ENCODE measurements around the gene TBC1D19.
"Not testable (repeated sequence)": the region's sequence is repeated elsewhere in the genome, so short reads cannot be mapped to it uniquely, and the experiment has no call there.

TBC1D19 gene

DNA sequence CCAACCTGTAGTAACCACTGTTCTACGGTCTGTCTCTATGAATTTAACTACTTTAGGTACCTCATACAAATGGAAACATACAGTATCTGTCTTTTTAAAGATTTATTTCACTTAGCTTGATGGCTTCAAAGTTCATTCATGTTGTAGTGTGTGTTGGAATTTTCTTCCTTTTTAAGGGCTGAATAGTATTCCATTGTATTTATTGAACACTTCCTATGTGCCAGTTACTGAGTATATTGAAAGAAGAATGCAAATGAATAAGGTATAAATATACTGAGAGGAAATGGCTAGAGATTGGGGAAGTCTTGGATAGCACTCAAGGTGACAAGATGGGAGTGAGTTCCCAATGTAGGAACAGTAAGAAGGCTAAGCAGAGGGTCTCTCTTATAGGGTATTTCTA lies 17.3 kb downstream of the TBC1D19 start:
- DNase-seq (ENCODE audit: low read depth in 2 of 2) = no peak

DNA sequence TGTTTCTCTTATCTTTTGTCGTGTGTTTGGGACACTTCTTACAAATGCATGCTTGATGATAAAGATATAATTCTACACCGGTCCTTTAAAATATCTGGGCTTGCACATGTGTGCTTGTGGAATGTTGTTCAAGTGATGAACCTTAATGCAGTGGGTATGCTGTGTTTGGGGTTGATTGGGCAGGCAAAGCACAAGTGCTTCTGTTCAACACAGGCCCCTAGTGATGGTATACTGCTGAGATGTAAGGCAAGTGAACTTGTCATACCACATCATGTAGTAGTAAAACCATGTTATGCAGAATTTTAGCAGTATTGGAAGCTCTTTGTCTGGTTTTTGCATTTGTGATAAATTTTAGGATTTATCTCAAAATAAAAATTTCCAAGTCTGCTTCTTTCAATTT lies 23.9 kb downstream of the TBC1D19 start:
- no peak for DNase-seq (ENCODE audit: low read depth in 2 of 2)

DNA sequence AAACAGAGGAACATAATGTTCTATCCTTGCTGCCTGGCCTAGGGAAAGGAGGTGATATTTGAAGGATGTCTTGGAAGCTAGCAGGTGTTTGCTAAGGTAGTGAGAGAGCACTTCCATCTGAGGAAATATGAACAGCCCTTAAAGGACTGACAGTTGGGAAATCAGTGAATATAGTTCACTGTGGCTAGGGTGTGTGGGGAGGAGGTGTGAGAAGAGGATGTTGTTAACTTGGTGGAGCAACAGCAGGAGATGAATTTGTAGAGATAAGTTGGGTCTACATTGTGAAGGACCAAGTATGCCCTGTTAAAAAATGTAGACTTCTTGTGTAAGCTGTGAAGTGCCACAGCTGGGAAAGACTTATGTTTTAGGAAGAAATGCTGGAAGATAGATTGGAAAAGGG lies 25.5 kb downstream of the TBC1D19 start:
- DNase-seq (ENCODE audit: low read depth in 2 of 2) = no peak

DNA sequence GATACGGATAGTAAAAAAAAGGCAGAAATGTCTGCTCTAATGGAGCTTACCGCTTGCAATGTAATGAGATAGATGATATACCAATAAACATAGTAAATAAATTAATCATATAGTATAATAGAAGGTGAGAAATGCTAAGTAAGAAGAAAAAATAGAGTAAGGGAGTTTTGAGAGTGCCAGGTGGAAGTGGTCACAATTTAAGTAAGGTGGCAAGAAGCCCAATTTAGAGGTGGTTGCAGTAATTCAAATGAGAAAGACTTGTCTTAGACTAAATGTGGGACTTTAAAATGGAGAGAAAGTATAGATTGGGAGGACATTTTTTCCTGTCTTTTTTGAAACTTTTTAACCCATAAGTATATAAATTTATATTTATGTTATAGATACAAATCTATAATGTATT lies 26.0 kb downstream of the TBC1D19 start:
- DNase-seq (ENCODE audit: low read depth in 2 of 2) = no peak

DNA sequence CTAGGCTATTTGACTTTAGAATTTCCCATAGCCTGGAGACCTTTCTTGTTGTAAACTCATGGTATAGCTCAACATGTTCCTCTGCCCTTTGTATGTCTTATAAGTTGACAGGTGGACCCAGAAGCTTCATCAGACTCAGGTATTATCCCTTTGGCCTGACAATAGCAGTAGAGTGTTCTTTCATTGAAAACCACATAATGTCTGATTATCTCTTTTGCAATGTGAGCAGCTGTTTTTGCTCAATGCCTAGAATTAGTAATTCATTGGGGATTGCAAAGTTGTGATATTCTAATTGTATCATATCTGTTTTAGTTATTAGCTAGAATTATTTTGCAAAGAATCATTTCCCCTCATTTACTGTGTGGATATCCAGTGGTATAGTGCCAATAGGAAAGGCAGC lies 27.5 kb downstream of the TBC1D19 start:
- DNase-seq (ENCODE audit: low read depth in 2 of 2) = no peak

DNA sequence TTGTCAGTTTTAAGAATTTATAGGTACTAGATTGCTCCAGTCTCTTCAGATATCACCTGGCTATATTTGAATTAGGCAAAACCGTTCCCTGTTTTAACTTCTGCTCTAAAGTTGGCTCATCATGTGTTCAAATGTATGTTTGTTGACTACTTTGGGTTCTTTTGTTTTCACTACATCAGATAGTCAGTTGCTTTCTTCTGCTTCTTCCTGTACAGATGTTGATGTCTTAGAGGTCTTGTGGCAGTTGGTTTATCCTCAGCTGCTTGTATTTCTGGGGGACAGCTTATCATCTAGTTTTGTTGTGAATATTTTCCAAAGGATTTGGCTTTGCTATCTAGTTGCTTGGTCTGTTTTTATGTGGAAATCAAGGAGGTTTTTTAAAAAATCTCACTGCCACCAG lies 28.0 kb downstream of the TBC1D19 start:
- no peak for DNase-seq (ENCODE audit: low read depth in 2 of 2)

DNA sequence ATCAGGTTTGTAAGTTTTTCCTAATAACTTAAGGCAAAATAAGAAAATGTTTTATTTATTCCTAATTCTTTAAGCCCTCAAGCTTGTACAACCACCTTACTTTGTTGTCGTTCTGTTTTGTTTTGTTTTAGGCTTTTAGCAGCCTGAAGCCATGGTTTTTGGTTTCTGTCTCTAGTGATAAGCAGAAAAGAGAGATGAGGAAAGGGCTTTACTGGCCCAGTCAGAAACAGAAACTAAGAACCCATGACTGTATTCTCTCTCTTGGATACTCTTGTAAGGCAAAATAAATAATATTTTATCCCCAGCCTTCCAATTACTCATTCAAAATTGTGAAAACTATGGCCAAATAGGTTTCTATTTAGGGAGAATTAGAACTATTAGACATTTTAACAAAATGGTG lies 29.4 kb downstream of the TBC1D19 start:
- no peak for DNase-seq (ENCODE audit: low read depth in 2 of 2)

DNA sequence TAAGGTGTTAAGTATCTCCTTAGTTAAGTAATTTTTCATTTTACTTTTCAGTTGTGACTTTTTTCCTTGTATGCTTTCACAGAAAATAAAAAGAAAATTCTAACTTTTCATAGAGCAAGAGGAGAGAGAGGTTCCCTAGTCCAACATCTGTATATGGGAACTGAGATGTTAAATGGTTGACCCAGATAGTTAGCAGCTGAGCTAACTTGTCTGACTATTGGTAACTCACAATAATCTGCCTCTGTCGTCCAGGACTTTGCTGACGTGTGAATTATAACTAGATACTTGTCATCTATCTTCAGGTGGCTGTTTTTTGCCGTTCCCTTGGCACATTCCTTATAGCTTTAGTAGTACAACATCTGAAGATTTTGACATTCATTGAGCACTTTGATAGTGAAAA lies 29.9 kb downstream of the TBC1D19 start:
- DNase-seq (ENCODE audit: low read depth in 2 of 2) = no peak

DNA sequence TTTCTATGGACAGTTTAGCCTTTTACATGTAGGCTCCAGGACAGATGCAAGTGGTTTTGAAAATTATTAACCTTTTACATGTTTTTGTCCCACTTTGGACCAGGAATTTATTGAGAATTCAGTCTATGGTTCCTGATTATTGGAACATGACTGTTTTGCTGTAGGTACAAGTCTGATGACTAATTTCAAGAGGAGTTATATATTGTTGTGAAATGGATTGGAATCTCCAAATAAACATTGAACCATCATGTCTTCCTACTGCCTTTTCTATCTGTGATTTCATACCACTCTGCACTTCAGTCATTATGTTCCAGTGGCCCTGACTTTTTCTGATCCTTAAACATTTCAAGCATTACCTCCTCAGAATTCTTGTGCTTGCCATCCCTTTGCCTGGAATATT lies 35.9 kb downstream of the TBC1D19 start:
- DNase-seq (ENCODE audit: low read depth in 2 of 2) = no peak

DNA sequence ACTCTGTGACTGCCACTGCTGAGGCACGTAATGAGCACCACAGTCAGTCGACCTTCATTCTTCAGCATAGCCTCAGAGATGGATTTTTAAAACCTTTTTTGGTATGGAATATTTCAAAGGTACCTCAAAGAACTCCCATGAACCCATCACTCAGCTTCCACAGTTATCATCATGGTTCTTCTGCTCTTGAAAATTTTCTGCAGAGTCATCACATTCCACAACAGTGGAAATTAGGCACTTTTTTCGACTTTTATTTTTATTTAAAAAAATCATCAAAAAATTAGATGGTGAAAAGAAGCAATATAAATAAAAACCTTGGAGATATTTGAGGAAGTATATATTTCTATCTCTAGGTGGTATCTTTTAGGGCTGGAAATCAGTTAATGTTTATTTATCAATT lies 37.5 kb downstream of the TBC1D19 start:
- DNase-seq (ENCODE audit: low read depth in 2 of 2) = no peak

DNA sequence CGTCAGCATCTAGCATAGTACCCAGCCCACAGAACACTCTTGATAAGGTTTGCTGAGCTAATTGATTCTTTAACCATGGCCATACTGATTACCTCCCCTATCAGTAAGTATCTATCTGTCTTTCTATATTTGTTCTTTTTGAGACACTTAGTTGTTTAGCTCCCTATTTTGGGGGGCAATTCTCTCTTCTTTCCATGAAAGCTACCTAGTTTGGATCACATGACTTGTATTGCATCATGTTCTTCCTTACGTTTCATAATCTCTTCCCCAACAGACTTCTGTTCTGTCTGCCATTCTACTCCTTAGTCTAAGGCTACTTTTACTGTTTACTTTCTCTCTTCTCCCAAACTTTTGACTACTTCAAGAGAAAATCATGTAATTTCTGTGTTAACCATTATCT lies 39.0 kb downstream of the TBC1D19 start:
- no peak for DNase-seq (ENCODE audit: low read depth in 2 of 2)

DNA sequence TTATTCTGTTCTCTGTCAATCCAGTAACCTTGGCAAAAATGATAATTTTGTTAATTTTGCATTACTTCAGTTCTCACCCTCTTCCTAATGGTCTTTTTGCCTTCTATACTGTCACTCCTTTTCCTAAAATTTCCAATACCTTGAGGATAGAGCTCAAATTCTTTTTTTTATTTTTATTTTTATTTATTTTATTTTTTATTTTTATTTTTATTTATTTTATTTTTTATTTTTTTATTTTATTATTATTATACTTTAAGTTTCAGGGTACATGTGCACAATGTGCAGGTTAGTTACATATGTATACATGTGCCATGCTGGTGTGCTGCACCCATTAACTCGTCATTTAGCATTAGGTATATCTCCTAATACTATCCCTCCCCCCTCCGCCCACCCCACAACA lies 42.8 kb downstream of the TBC1D19 start:
- DNase-seq (ENCODE audit: low read depth in 2 of 2) = not testable (repeated sequence)

DNA sequence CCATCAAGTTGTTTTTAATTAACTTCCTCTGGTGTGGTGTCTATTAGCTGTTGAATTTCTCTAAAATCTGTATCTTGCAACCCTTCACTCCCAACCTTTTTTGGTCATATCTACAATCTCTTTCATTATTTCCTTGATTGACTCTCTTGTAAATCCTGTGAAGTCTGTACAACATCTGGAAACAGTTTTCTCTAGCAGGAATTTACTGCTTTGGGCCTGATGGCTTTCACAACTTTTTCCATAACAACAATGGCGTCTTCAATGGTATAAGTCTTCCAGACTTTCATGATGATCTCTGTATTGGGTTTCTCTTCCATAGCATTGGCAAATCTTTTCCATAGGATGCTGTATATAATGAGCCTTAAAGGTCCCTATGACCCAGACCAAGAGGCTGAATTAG lies 49.0 kb downstream of the TBC1D19 start:
- no peak for DNase-seq (ENCODE audit: low read depth in 2 of 2)

DNA sequence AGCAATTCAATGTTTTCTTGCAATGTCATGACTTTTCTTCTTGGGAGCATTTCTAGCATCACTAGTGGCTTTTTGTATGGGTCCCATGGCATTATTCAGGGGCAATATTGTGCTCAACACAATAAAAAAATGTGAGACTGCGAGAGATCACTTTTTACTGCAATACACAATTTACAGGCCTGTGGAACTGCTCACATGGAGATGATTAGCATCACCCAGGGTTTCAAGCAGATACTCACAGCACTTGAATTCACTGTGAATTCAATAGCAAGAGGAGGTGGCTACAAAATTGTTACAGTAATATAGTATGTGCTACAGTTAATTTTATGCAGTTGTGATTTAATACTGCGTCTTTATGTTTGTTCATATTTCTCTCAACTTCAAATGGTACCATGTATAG lies 50.4 kb downstream of the TBC1D19 start:
- DNase-seq (ENCODE audit: low read depth in 2 of 2) = no peak

DNA sequence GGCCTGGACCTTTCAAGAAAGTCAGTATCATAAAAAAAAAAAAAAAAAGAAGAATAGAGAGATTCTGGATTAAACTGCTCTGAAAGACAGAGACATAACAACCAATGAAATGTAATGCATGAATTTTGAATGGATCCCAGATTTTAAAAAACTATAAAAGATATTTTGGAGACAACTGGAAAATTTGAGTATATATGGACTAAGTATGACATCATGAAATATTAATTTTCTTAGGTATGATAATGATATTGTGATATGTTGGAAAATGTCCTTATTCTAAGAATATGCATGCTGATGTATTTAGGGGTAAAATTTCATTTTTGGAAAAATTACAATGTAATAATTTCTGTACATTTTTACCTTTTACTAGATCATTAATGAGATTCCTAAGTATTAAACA lies 52.6 kb downstream of the TBC1D19 start:
- DNase-seq (ENCODE audit: low read depth in 2 of 2) = no peak

DNA sequence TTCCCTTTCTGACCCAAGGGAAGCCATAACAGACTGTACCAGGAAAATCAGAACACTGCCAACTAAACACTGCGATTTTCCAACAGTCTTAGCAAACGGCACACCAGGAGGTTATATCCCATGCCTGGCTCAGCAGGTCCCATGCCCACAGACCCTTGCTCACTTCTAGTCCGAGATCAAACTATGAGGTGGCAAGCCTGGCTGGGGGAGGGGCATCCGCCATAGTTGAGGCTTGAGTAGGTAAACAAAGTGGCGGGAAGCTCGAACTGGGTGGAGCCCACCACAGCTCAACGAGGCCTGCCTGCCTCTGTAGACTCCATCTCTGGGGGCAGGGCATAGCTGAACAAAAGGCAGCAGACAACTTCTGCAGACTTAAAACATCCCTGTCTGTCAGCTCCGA lies 56.8 kb downstream of the TBC1D19 start:
- DNase-seq (ENCODE audit: low read depth in 2 of 2) = not testable (repeated sequence)

DNA sequence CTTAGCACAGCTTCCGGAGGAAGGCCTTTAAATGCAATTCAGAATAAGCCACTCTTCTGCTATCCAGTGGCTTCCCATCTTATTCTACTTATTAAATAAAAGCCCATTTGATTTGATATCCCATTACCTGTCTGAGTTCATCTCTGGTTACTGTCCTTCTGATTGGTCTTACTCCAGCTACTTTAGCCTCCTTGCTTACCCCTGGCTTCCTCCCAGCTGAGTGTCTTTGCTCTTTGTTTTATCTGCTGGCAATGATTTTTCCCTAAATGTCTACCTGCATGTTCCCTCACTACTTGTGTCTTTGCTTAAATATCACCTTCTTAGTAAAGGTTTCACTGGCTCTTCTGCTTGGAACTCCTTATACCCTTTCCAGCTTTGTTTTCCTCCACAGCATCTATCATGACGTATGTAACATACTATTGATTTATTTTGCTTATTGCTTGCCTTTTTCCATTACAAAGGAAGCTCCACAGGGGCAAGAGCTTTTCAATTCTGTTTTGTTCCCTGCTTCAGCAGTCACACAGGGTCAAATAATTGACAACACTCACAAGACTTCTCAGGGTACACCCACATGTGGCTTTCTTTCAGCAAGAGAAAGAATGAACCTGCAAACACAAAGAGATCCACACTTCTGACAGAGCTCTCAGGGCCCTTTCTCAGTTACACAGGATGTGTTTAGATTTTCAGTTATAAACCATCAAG lies 63.8 kb downstream of the TBC1D19 start:
- no peak for DNase-seq (ENCODE audit: low read depth in 2 of 2)

DNA sequence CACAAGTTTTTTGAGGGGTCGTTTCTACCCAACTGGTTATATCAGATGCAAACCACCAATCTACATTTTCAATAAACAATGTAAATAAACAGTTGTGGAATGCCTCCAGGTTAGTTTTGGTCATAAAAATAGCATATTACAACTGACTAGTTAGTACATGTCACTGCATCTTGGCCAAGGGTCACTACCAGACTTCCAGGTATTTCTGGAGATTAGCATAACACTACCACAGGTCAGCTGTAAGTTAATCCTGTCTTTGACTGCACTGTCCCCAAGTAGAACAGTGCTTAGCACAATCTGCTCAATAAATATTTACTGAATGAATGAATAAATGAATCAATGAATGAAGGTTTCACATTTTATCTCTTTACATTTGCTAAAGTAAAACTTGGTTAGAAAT lies 64.4 kb downstream of the TBC1D19 start:
- DNase-seq (ENCODE audit: low read depth in 2 of 2) = no peak

DNA sequence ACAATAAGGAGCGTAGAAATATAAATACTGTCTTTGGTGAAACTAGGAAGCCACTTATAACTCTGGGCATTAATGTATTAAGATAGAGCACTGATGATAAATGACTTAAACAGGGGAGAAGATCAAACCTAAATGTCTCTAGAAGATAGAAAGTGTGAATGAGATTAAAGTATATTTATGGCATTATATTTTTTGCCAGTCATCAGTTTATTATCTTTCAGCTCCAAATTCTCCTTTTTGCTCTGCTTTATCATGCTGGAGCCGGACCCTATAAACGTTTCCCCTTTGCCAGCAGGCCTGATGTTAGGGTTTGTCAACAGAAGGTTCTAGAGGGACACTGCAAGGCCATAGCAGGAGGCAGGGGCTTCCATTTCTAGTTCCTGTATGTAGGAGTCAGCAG lies 76.4 kb downstream of the TBC1D19 start:
- DNase-seq (ENCODE audit: low read depth in 2 of 2) = no peak

DNA sequence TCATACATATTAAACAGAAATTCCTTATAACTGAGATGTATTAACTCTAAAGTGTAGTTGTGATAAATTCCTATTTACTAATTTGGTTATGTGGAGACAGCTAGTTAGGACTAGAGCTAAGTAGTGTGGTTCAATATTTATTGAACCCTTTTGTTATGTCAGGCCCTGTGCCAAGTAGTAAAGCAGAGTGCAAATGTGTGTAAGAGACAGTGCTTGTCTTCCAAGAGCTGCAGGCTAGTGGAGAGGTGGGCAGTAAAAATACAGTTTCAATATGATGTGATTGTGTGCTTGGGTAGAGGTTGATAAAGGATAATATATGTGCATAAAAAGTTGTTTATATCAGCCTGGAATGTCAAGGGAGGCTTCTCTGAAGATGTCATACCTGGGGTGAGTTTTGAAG lies 80.0 kb downstream of the TBC1D19 start:
- no peak for DNase-seq (ENCODE audit: low read depth in 2 of 2)

DNA sequence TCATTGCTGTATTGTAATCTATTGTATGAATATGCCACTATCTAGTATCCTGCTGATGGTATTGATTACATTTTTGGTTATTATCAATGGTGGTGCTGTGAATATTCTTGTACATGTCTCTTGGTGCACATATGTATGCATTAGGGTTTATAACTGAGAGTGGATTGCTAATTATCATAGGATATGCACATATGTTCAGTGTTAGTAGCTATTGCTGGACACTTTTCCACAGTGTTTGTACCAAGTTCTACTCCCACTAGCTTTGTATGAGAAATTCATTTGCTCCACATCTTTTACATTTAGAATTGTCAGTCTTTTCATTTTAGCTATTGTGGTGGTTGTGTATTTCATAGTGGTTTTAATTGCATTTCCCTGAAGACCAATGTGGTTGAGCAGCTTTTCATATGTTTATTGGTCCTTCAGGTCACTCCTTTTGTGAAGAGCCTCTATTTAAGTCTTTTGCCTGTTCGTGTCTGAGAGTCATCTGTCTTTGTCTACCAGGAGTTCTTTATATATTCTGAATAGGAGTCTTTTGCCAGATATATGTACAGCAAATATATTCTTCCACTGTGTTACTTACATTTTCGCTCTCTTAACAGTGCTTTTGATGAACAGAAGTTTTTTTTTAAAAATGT lies 87.1 kb downstream of the TBC1D19 start:
- no peak for DNase-seq (ENCODE audit: low read depth in 2 of 2)

DNA sequence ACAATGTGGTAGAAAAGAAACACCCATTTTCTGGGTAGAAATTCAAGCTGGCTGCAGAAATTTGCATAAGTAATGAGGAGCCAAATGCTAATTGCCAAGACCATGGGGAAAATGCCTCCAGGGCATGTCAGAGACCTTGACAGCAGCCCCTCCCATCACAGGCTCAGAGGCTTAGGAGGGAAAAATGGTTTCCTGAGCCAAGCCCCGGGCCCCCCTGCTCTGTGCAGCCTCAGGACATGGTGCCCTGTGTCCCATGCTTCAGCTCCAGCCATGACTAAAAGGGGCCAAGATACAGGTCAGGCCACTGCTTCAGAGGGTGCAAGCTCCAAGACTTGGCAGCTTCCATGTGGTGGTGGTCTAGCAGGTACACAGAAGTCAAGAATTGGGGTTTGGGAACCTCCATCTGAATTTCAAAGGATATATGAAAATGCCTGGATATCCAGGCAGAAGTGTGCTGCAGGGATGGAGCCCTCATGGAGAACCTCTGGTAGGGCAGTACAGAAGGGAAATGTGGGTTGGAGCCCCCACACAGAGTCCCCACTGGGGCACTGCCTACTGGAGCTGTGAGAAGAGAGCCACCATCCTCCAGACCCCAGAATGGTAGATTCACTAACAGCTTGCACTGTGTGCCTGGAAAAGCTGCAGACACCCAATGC lies 95.3 kb downstream of the TBC1D19 start:
- not testable (repeated sequence) for DNase-seq (ENCODE audit: low read depth in 2 of 2)

DNA sequence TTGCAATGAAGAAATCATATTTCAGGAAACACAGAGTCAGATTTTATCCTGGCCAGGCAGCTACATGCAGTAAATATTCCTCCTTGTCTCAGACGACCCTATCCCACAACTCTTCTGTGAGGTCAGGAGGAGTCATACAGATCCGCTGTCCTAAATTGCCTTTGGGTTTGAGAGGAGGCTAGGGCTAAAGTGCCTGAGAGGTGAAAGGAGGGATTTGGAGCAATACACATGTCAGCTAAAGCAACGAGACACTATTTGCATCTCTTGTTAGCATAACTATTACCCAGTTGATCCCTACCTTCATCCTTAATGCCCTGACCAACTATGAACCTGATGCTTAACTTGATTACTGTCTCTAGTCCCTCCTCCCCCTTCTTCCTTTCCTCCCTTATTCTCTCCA lies 98.6 kb downstream of the TBC1D19 start:
- DNase-seq (ENCODE audit: low read depth in 2 of 2) = no peak
